ENCODE data around the gene GRK1.

Gene GRK1

DNA sequence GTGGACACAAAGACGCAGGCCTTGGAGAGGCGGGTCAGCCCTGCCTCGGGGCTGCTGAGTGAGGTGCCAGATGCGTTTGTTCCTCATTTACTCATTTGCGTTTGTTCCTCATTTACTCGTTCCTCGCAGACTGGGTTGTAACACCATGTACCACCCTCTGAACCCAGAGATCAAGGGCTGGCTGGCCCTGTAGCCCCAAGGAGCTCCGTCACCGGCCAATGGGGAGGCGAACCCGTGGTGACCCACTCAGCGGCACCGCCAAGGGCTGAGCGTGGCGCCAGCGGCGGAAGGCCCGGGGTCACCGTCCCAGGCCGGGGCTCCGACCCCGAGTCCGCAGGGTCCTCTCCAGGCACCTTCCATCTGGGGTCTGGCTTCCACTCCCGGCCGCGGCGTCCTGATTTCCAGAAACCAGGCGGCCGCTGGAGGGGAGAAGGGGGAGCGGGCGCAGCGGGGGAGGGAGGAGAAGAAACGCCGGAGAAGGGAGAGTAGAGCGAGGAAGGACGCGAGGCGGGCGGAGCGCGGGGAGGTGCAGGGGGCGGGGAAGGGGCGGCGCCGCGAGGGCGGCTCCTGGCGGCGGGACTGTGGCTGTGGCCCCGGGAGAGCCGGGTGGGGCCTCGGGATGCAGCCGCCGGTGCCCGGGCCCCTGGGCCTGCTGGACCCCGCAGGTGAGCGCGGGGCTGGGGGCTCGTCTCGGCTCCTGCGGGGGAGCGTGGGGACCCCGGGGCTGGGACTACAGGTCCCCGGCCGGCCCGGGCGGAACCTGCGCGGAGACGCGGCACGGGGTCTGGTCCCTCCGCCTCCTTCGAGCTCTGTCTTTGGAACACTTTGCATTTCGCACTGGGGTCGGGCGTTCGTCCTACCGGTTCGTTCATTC, 91.9 kb downstream of the GRK1 start, which contains the start of gene TMEM255B:
TSS of gene TMEM255B (plus strand) at position 576 of the 874 bp plus-strand sequence. CDS start at position 620, 44 bp downstream.
- peaks cover 53% of the 10 kb centered on the region for H3K27me3 ChIP-seq (ENCODE audit: control insufficient read depth, insufficient read depth, low read length)
- peaks cover 8% of the 10 kb centered on the region; the same call in 1 of the 2 replicates for H3K4me1 ChIP-seq (ENCODE audit: control insufficient read depth, insufficient read depth, low read length)
- no peaks in the 10 kb centered on the region for H3K36me3 ChIP-seq (ENCODE audit: control insufficient read depth, insufficient read depth, low read length)
- no peaks in the 10 kb centered on the region for H3K9me3 ChIP-seq (ENCODE audit: control insufficient read depth, insufficient read depth, low read depth, low read length)
- peak within 1 kb of the TSS; percentile 80 for H3K4me3 ChIP-seq (ENCODE audit: low read depth, low read length)
- H3K9ac ChIP-seq (ENCODE audit: low read length) = peak within 1 kb of the TSS; percentile 17
- no peak within 1 kb of the TSS for H3K27ac ChIP-seq (ENCODE audit: low read depth, low read length)

DNA sequence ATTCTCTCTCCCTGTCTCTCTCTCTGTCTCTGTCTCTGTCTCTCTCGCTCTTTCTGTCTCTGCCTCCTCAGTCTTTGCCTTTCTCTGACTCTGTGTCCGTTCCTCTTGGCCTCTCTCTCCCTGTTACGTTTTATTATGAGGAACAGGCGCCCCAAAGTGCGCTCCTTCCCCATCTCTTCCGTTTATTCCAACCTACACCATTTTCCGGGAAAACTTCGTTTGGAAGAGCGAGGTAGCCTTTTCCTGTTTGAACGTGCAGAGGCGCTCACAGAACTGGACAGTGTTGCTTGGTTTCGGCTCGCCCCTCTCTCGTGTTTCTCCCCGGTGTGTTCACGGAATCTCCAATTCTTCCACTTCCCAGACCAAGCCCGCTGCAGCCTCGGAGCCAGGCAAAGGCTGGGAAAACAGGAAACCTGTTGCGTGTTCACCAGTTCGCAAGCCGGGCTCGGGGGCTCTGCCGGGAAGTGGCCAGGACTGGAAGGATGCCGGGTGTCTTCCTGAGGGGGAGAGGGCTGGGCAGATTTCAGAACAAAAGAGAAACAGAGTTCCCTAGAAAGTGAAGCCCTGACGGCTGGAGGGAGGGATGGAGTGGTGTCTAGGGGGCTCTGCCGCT, 92.6 kb downstream of the GRK1 start:
- Histone ChIP-seq H3K27ac (ENCODE audit: low read depth, low read length) (no peak overlapping the region), H3K27me3 (ENCODE audit: control insufficient read depth, insufficient read depth, low read length) (peaks cover 53% of the 10 kb centered on the region), H3K4me1 (ENCODE audit: control insufficient read depth, insufficient read depth, low read length) (peaks cover 8% of the 10 kb centered on the region; the same call in 1 of the 2 replicates), H3K9me3 (ENCODE audit: control insufficient read depth, insufficient read depth, low read depth, low read length) (no peaks in the 10 kb centered on the region), H3K4me3 (ENCODE audit: low read depth, low read length) (peak overlapping the region; percentile 80), H3K9ac (ENCODE audit: low read length) (peak overlapping the region; percentile 17), H3K36me3 (ENCODE audit: control insufficient read depth, insufficient read depth, low read length) (no peaks in the 10 kb centered on the region)

DNA sequence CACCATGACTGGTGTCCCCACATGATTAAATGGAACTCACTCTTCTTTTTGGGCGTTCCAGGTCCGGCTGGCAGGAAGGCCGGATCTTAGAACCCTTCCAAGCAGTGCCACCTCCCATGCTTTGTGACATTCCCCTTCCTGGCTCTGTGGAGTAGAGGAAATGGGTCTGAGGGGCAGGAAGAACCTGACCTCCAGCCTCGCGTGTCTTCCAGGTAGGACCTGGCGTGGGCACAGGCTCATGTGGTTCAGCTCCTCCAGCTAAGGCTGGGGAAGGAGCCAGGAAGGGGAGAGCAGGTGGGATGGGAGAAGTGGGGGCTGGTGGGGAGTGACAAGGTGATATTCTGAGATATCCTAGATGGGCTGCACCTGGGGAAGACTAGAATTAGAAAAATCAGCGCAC, 94.1 kb downstream of the GRK1 start:
- peaks cover 13% of the 10 kb centered on the region for H3K4me1 ChIP-seq (ENCODE audit: control insufficient read depth, insufficient read depth, low read length)
- no peaks in the 10 kb centered on the region for H3K36me3 ChIP-seq (ENCODE audit: control insufficient read depth, insufficient read depth, low read length)
- no peak overlapping the region for H3K9ac ChIP-seq (ENCODE audit: low read length)
- H3K9me3 ChIP-seq (ENCODE audit: control insufficient read depth, insufficient read depth, low read depth, low read length) = no peaks in the 10 kb centered on the region
- no peak overlapping the region for H3K4me3 ChIP-seq (ENCODE audit: low read depth, low read length)
- no peak overlapping the region for H3K27ac ChIP-seq (ENCODE audit: low read depth, low read length)
- peaks cover 53% of the 10 kb centered on the region for H3K27me3 ChIP-seq (ENCODE audit: control insufficient read depth, insufficient read depth, low read length)

DNA sequence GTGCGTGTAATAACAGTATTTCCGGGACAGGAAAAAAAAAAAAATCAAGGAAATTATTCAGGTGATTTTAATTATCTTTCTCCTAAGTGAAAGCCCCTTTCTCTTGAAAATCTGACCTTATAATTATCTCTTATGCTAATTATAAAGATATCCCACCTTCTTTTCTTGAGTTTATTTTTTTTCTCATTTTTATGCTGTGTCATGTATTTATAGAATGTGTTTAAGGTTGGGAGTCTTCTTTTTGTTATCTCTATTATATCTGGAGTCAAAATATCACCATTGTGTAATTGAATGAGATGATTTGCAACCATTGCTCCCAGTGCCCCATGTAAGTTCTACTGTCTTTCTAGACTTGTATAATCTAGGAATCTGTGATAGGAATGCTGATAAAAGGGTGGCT, 95.1 kb downstream of the GRK1 start:
- H3K9ac ChIP-seq (ENCODE audit: low read length) = no peak overlapping the region
- H3K27me3 ChIP-seq (ENCODE audit: control insufficient read depth, insufficient read depth, low read length) = peaks cover 52% of the 10 kb centered on the region
- no peak overlapping the region for H3K27ac ChIP-seq (ENCODE audit: low read depth, low read length)
- H3K4me3 ChIP-seq (ENCODE audit: low read depth, low read length) = no peak overlapping the region
- no peaks in the 10 kb centered on the region for H3K36me3 ChIP-seq (ENCODE audit: control insufficient read depth, insufficient read depth, low read length)
- H3K4me1 ChIP-seq (ENCODE audit: control insufficient read depth, insufficient read depth, low read length) = peaks cover 13% of the 10 kb centered on the region
- H3K9me3 ChIP-seq (ENCODE audit: control insufficient read depth, insufficient read depth, low read depth, low read length) = no peaks in the 10 kb centered on the region

DNA sequence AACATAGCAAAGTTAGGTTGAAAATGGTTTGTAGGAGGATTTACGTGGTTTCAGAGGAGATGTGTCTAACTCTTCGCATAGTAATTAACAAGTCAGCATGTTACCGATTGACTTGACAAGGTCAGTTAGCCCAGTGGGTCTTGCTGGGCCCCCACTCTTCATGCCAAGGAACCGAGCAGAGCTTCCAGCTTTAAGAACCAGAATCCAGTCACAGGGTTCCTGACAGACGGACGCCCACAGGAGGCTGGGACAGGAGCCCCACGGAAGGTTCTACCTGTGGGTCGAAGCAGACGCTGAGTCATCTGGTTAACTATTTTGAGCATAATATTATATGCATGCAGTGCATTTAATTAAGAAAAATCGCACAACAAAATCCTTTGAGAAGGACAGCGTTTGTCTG, 95.5 kb downstream of the GRK1 start:
- Histone ChIP-seq H3K4me1 (ENCODE audit: control insufficient read depth, insufficient read depth, low read length) (peaks cover 13% of the 10 kb centered on the region), H3K9me3 (ENCODE audit: control insufficient read depth, insufficient read depth, low read depth, low read length) (no peaks in the 10 kb centered on the region), H3K9ac (ENCODE audit: low read length) (no peak overlapping the region), H3K36me3 (ENCODE audit: control insufficient read depth, insufficient read depth, low read length) (no peaks in the 10 kb centered on the region), H3K27me3 (ENCODE audit: control insufficient read depth, insufficient read depth, low read length) (peaks cover 48% of the 10 kb centered on the region), H3K4me3 (ENCODE audit: low read depth, low read length) (no peak overlapping the region), H3K27ac (ENCODE audit: low read depth, low read length) (no peak overlapping the region)

DNA sequence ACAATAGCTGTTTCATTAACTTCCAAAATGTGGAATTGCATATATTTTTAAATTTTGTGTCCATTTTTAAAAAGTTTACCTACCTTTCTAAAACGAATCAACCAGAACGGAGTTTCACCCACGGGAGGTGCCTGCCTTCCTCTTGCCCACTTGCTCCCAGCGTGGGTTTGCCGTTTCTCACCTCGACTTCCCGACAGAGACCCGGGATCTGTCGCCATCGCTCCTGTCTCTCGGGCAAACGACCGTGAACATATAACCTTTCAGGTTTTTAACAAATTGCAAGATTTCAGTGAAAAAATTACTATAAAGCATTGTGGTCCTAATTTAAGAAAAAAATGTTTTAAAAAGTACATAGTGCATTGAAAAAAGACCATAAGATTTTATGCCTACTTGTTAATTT, 96.2 kb downstream of the GRK1 start:
- no peaks in the 10 kb centered on the region for H3K9me3 ChIP-seq (ENCODE audit: control insufficient read depth, insufficient read depth, low read depth, low read length)
- H3K9ac ChIP-seq (ENCODE audit: low read length) = no peak overlapping the region
- H3K27me3 ChIP-seq (ENCODE audit: control insufficient read depth, insufficient read depth, low read length) = peaks cover 41% of the 10 kb centered on the region
- no peak overlapping the region for H3K27ac ChIP-seq (ENCODE audit: low read depth, low read length)
- H3K4me1 ChIP-seq (ENCODE audit: control insufficient read depth, insufficient read depth, low read length) = peaks cover 11% of the 10 kb centered on the region
- H3K36me3 ChIP-seq (ENCODE audit: control insufficient read depth, insufficient read depth, low read length) = no peaks in the 10 kb centered on the region
- no peak overlapping the region for H3K4me3 ChIP-seq (ENCODE audit: low read depth, low read length)

DNA sequence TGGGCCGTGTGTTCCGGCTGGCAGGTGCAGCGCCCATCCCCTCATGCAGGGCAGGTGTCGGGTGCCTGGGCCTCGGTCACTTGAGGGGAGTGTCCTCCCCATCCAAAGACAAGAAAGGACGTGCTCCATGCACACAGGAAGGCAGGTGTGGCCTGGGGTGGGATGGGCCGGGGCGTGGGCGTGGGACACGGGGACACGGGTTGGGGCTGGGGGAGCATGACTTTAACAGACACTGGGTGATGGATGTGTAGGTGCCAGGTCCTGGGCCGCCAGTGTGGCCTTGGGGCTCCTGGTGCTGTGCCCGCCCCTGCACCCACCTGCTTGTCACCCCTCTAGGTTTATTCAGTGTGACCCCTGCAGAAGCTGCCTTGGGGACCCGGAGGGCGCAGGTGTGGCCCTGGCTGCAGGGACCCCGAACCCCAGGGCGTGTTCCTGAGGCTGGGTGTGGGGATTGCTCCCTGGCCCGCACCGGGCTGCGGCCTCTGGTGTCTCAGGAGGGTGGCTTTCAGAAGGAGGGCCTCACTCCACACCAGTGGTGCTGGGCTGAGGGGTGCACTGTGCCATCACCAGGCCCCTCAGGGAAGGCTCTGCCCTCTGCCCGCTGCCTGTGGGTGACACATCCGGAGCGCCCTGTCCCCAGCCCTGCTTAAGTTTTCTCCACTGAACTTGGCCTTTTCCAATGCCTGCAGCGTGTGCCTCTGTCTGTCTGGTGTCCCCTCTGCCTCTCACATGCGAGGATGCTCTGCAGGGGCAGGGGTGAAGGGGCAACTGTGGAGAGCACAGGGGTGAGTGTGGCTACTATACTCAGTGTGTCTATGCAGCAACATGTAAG, 97.2 kb downstream of the GRK1 start:
- Histone ChIP-seq H3K4me3 (ENCODE audit: low read depth, low read length) (no peak overlapping the region), H3K4me1 (ENCODE audit: control insufficient read depth, insufficient read depth, low read length) (peaks cover 8% of the 10 kb centered on the region; the same call in 1 of the 2 replicates), H3K9me3 (ENCODE audit: control insufficient read depth, insufficient read depth, low read depth, low read length) (no peaks in the 10 kb centered on the region), H3K36me3 (ENCODE audit: control insufficient read depth, insufficient read depth, low read length) (no peaks in the 10 kb centered on the region), H3K27me3 (ENCODE audit: control insufficient read depth, insufficient read depth, low read length) (peaks cover 34% of the 10 kb centered on the region), H3K27ac (ENCODE audit: low read depth, low read length) (no peak overlapping the region), H3K9ac (ENCODE audit: low read length) (no peak overlapping the region)

DNA sequence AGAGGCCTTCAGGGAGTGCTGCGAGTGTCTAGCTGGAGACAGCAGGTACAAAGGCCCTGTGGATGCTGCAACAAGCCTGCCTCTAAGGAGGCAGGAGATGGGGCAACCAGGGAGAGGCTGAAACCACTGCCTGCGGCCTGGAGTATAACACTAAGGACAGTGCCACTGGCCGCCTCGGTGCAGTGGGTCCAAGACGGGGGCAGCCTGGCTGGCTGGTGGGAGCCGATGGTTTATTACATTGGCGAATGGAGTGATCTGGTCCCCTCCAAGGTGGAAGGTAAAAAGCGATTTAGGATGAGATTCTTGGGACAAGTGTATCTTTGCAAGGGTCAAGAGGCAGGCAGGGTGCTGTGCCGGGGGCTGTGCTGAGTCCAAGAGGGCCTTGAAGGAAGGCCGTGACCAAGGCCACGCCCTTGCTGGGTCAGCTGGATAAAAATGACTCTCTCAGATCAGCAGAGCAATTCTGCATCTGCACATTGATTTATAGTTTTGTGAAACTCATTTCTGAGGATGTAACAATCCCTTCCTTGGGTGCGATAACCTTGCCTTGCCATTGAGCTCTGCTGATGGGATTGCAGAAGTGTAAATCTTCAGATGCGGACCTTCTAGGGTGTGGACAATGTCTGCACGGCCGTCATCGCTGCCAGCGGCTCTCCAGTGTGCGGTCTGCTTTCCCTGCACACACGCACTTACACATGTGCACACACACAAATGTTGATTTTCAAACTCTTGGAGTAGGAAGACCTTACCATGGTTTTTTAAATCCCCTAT, 98.0 kb downstream of the GRK1 start:
- no peaks in the 10 kb centered on the region for H3K36me3 ChIP-seq (ENCODE audit: control insufficient read depth, insufficient read depth, low read length)
- no peak overlapping the region for H3K9ac ChIP-seq (ENCODE audit: low read length)
- H3K9me3 ChIP-seq (ENCODE audit: control insufficient read depth, insufficient read depth, low read depth, low read length) = no peaks in the 10 kb centered on the region
- H3K27me3 ChIP-seq (ENCODE audit: control insufficient read depth, insufficient read depth, low read length) = peaks cover 26% of the 10 kb centered on the region
- peaks cover 5% of the 10 kb centered on the region; the same call in 1 of the 2 replicates for H3K4me1 ChIP-seq (ENCODE audit: control insufficient read depth, insufficient read depth, low read length)
- H3K27ac ChIP-seq (ENCODE audit: low read depth, low read length) = no peak overlapping the region
- no peak overlapping the region for H3K4me3 ChIP-seq (ENCODE audit: low read depth, low read length)

DNA sequence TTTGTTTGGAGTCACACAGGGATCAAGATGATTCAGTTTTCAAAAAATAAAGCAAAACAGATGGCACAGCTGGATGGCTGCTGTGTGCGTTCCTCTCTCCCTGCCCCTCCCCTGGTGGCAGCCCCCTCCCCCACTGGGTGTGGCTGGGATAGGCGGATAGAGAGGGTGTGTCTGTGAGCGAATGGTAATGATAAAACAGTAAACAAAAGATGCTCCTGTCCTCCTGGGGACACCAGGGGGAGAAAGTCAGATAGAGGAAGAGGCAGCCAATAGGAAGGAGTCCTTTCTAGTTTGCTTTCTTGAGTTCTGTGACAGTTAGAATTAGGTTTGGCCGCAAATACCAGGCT, 98.5 kb downstream of the GRK1 start:
- Histone ChIP-seq H3K27ac (ENCODE audit: low read depth, low read length) (no peak overlapping the region), H3K9ac (ENCODE audit: low read length) (no peak overlapping the region), H3K4me1 (ENCODE audit: control insufficient read depth, insufficient read depth, low read length) (peaks cover 5% of the 10 kb centered on the region; the same call in 1 of the 2 replicates), H3K4me3 (ENCODE audit: low read depth, low read length) (no peak overlapping the region), H3K9me3 (ENCODE audit: control insufficient read depth, insufficient read depth, low read depth, low read length) (no peaks in the 10 kb centered on the region), H3K36me3 (ENCODE audit: control insufficient read depth, insufficient read depth, low read length) (no peaks in the 10 kb centered on the region), H3K27me3 (ENCODE audit: control insufficient read depth, insufficient read depth, low read length) (peaks cover 21% of the 10 kb centered on the region)

DNA sequence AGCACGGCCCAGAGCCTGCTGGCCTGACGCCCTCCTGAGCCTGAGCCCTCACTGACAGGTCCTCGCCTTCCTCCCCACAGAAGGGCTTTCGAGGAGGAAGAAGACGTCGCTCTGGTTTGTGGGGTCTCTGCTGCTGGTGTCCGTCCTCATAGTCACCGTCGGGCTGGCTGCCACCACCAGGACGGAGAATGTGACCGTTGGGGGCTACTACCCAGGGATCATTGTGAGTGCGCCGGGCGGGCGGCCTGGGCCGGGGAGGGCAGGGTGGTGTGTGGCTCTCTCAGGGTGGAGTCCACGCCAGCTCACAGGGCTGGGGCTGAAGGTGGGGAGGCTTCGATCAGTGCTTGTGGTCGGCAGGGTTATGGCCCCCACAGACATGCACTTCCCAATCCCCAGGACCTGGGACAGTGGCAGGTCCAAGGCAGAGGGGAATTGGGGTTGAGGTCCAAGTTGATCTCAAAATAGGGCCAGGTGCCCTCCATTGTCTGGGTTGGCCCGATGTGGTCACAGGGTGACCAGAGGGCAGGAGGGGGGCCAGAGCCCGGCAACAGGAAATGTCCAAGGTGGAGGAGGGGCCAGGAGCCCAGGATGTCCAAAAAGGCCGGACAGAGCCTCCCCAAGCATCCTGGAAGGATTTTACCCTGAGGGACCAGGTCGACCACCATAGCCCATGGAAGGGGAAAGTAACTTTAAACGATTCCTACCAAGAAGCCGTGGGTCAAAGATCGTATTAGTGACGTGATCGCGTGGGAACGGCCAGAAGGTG, 99.2 kb downstream of the GRK1 start:
- Histone ChIP-seq H3K27me3 (ENCODE audit: control insufficient read depth, insufficient read depth, low read length) (peaks cover 14% of the 10 kb centered on the region), H3K4me1 (ENCODE audit: control insufficient read depth, insufficient read depth, low read length) (peaks cover 5% of the 10 kb centered on the region; the same call in 1 of the 2 replicates), H3K27ac (ENCODE audit: low read depth, low read length) (no peak overlapping the region), H3K4me3 (ENCODE audit: low read depth, low read length) (no peak overlapping the region), H3K36me3 (ENCODE audit: control insufficient read depth, insufficient read depth, low read length) (no peaks in the 10 kb centered on the region), H3K9me3 (ENCODE audit: control insufficient read depth, insufficient read depth, low read depth, low read length) (no peaks in the 10 kb centered on the region), H3K9ac (ENCODE audit: low read length) (no peak overlapping the region)

Measured in HUES6 (cell line).